GM12891 (cell line): ENCODE data around the gene SETD1B.

Experiments used
- DNase-seq: peaks from one replicate; pipeline ENCODE4 v3.0.0; 2011; ENCODE audit warnings: low spot score; ENCODE audit not compliant: insufficient read length
- FAIRE-seq: peaks from 2 replicates; lab custom pipeline; 2011; peaks lifted over from hg19 to GRCh38; lab: Jason Lieb, UNC
- PAX5 ChIP-seq: IDR thresholded peaks from 2 replicates; pipeline ENCODE4 v1.6.1; 2011; ENCODE audit warnings: low read length, moderate library complexity, mild to moderate bottlenecking; ENCODE audit not compliant: insufficient read depth, severe bottlenecking
- POLR2A ChIP-seq: IDR thresholded peaks from 2 replicates; pipeline ENCODE4 v1.6.1; 2011; ENCODE audit warnings: low read depth, low read length, control low read depth
- POLR2AphosphoS5 ChIP-seq: IDR thresholded peaks from 2 replicates; pipeline ENCODE4 v1.6.1; 2011; ENCODE audit warnings: low read depth, low read length, control low read depth
- POU2F2 ChIP-seq: IDR thresholded peaks from 2 replicates; pipeline ENCODE4 v1.6.1; 2011; ENCODE audit warnings: low read depth, mild to moderate bottlenecking, control low read depth, low read length, moderate library complexity
- SPI1 ChIP-seq: IDR thresholded peaks from 2 replicates; pipeline ENCODE4 v1.6.1; 2011; ENCODE audit warnings: low read depth, low read length, control low read depth
- TAF1 ChIP-seq: IDR thresholded peaks from 2 replicates; pipeline ENCODE4 v1.6.1; 2011; ENCODE audit warnings: low read depth, low read length, control low read depth

SETD1B gene

DNA sequence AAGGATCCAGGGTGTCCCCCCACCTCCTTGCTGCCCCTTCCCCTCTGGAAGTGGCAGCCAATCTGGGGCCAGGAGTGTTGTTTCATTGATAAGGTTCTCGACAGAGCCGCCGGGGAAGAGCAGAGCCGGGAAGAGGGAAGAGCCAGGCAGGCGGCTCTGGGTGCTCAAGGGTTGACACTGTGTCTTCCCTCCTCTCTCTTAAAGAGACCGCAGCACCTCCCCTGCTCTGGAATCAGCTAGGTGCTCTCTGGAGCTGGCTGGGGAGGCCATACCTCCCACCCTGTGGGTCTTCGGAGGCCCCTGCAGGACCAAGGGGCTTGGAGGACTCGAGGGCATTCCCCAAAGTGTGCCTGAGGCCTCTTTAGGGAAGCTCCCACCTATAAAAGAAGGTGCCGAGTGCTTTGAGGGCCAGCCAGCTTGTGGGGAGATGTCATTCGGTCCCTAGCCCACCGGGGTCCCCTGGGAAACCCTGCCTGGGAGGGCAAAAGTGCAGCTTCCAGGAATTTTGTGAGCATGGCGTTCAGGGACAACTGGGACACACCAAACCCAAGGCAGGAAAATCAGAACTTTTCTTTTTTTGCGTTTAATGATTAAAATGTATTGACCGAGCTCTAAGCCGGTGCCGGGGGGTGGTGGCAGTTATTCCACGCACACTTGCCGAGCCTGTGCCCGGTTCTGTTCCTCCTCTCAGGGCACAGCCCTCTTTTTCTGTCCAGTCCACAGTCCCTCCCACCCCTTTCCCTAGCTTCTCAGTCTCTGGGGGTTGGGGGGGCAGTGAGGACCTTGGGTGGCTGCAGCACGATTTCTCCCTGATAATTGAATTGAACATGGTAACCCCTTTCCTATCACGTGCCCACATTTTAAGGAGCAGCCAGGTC lies 3.0 kb downstream of the SETD1B start:
- TF ChIP-seq TAF1 (no peak), PAX5 (no peak), SPI1 (no peak), POLR2A (no peak), POLR2AphosphoS5 (no peak), POU2F2 (no peak)
- FAIRE-seq, result no peak
- no peak for DNase-seq

DNA sequence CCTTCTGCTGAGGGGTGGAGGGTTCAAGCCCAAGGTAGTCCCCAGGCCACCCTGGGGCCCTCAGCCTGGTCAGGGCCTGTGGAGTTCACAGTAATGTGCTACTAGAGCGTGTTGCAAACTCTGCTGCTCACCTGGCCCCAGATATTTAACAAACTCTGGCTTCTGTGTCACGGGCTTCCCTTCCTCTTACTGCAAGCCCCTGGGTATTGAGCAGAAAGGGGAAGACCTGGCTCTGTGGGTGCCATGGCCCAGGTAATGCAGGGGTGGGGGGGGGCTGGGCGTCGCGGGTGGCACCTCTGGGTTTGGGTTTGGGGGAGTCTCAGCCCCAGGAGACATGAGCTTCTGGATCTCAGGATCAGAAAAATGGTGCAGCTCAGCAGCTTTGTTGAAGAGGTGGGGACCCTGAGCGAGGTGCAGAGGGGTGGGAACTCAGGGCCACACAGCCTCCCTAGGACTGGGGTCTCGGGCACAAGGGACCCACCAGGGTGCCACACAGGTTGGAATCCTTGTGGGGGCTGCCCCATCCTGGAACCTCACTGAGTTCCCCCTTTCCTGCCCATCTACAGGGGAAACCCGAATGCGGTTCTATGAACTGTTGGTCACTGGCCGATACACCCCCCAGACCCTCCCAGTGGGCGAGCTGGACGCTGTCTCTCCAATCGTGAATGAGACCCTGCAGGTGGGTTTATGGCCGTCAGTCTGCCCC lies 4.0 kb downstream of the SETD1B start:
- TF ChIP-seq POLR2A, result no peak
- TF ChIP-seq PAX5, result no peak
- no peak for TF ChIP-seq POU2F2
- TF ChIP-seq TAF1, result no peak
- no peak for TF ChIP-seq POLR2AphosphoS5
- no peak for TF ChIP-seq SPI1
- FAIRE-seq (no peak), DNase-seq (no peak)

DNA sequence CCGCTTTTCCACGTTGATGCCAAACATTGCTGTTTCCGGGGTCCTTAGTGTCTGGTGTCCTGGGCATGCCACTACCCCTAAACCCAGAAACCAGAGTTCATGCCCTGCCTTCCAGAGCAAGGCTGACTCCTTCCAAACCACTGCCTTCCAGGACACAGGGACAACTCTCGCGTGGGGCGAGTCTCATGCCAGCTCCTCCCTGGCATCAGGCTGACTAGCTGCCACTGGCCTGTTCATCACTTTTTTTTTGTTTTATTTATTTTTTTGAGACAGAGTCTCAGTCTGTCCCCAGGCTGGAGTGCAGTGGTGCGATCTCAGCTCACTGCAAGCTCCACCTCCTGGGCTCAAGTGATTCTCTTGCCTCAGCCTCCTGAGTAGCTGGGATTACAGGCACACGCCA lies 4.8 kb downstream of the SETD1B start:
- TF ChIP-seq TAF1 (no peak), PAX5 (no peak), SPI1 (no peak)
- no peak for FAIRE-seq
- no peak for DNase-seq

DNA sequence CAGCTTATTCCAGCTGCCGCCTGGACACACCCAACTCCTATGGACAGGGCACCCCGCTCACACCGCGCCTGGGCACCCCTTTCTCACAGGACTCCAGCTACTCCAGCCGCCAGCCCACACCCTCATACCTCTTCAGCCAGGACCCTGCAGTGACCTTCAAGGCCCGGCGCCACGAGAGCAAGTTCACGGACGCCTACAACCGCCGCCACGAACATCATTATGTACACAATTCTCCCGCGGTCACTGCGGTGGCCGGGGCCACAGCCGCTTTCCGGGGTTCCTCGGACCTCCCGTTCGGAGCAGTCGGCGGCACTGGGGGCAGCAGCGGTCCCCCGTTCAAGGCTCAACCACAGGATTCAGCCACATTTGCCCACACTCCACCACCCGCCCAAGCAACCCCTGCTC lies 5.9 kb downstream of the SETD1B start:
- FAIRE-seq (no peak), DNase-seq (no peak)

DNA sequence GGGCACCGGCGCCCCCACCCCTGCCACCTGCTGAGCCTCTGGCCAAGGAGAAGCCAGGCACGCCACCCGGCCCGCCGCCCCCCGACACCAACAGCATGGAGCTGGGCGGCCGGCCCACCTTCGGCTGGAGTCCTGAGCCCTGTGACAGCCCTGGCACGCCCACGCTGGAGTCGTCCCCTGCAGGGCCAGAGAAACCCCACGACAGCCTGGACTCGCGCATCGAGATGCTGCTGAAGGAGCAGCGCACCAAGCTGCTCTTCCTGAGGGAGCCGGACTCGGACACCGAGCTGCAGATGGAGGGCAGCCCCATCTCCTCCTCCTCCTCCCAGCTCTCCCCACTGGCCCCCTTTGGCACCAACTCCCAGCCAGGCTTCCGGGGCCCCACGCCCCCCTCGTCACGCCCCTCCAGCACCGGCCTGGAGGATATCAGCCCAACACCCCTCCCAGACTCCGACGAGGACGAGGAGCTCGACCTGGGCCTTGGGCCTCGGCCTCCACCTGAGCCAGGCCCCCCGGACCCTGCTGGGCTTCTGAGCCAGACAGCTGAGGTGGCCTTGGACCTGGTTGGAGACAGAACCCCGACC lies 6.5 kb downstream of the SETD1B start:
- no peak for TF ChIP-seq POLR2A
- no peak for TF ChIP-seq TAF1
- no peak for TF ChIP-seq POU2F2
- no peak for TF ChIP-seq SPI1
- no peak for TF ChIP-seq PAX5
- no peak for TF ChIP-seq POLR2AphosphoS5
- FAIRE-seq, result no peak
- DNase-seq, result no peak

More for the DNA sequence above, 5.9 kb downstream of the SETD1B start:
- TF ChIP-seq TAF1 (no peak), PAX5 (no peak), POLR2AphosphoS5 (no peak), SPI1 (no peak), POU2F2 (no peak), POLR2A (no peak)

DNA sequence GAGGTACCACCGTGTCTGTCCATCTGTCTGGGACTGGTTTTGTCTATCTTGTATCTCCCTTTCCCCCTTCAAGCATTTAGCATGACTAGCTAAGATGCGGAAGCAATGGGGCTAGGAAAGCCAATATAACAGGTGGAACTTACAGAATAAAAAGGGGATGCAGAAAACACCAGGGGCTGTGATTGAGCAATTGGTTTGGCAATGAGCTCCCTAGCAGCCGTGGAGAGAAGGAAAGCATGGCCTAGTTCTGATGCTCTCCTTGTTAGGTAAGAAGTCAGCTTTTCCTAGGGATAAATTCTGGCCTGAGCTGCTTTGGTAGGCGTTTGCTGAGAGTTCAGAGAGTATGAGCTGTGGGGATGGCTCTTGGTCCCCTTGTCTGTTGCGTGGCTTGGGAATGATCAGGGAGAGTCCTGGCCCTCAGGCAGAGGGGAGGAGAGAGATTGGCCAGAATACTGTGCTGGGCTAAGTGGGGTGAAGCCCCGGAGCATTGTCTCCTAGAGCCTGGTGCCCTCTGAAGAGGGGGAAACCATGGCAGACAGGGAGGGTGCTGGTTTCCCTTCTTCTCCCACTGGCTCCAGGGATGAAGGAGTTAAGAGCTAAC lies 7.1 kb downstream of the SETD1B start:
- DNase-seq (no peak), FAIRE-seq (no peak)
- TF ChIP-seq POLR2A (no peak), SPI1 (no peak), POLR2AphosphoS5 (no peak), PAX5 (no peak), POU2F2 (no peak), TAF1 (no peak)

DNA sequence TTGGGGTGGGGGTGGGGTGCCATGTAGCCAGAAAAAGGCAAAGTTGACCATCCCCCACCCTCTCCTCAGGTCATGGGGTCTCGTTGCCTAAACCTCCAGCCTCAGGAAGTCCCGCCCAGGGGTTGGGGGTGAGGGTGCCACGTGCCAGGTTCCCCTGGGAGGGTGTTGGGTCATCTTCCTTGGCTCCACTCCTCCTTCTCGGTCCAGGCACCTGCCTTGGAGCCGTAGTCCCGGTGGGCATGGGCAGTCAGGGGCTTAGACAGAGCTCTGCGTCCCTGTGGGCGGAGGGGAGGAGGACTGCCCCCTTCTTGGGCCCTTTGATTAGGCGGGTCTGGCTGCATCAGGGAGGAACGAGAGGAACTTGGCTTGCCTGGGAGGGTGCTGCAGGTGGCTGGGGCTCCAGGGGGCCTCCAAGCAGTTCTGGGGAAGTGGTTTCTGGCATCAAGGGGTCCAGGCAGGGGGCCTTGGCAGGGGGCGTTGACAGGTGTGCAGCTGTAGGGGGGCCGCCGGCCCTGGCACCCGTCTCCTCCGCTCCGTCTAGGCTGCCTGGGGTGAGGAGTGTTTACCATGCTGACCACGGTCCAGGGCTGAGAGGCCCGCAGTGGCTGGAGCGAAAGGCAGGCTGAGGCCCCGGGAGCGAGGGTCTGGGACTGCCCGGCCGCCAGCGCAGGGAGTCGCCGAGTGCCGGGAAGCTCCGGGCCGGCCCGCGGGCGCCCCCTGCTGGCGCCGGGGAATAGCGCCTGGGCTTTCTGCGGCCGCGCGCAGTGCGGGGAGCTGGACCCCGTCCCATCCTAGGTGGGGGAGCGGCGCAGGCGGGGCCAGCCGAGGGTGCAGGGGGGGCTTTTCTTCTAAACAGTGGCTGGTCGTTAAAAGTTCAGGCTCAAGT lies 7.9 kb downstream of the SETD1B start:
- TF ChIP-seq POLR2A (no peak), SPI1 (no peak), PAX5 (no peak), TAF1 (no peak), POU2F2 (no peak), POLR2AphosphoS5 (no peak)
- DNase-seq (peak; percentile 98), FAIRE-seq (no peak)

DNA sequence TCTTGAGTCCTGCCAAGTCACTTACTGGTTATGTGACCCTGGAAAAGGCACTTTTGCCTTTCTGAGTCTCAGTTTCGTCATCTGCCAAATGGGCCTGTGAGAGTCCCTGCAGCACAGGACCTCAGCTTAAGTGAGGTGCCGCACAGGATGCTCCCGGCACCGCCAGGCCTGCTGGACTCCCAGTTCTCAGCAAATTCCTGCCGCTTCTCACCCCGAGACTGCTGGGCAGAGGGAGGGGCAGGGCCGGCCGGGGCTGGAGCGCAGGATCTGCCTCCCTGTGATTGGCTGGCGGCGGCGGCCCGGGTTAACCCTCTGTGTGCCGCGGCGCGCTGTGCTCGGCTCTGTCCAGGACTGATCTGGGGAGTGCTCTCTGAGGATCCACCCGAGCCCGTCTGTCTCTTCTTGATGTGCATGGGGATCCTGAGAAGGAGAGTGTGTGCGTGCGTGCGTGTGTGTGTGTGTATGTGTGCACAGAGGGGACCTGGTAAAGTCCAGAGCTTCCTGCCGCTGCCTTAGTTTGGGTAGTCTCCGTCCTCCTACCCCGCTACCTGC lies 8.6 kb downstream of the SETD1B start:
- DNase-seq (no peak), FAIRE-seq (no peak)
- TF ChIP-seq TAF1 (no peak), POLR2A (no peak), SPI1 (no peak), POLR2AphosphoS5 (no peak), PAX5 (no peak), POU2F2 (no peak)
